Cardiac muscle cell (in vitro differentiated cells and primary cell): ENCODE results near the gene SPAG6. TPM values are rescaled to one million over a fixed set of nuclear protein-coding genes. Genes with fewer than 3 reads are reported as not detected.
"Not testable (repeated sequence)": the region's sequence is repeated elsewhere in the genome, so short reads cannot be mapped to it uniquely, and the experiment has no call there.

ENCODE experiments used
- DNase-seq, 2 donors: peaks; one replicate each; pipeline versions ENCODE4 v3.0.0 to v3.0.0-alpha.2; 2010 to 2017; ENCODE audit warnings: low read depth in 1 of 2, low spot score in 1 of 2
- H3K27ac ChIP-seq: fragments of 200-600 bp; sonication (generic); 2 replicates; pipeline ENCODE4 v1.5.1; 2016
- H3K27me3 ChIP-seq: fragments of 200-600 bp; sonication (generic); 2 replicates; pipeline ENCODE4 v1.6.0; 2016; ENCODE audit warnings: control low read depth
- H3K36me3 ChIP-seq: fragments of 200-600 bp; sonication (generic); 2 replicates; pipeline ENCODE4 v1.5.1; 2016; ENCODE audit warnings: control low read depth
- H3K4me1 ChIP-seq: fragments of 200-600 bp; sonication (generic); 2 replicates; pipeline ENCODE4 v1.8.1; 2017; ENCODE audit warnings: low read depth, mild to moderate bottlenecking, mixed run types
- H3K4me3 ChIP-seq: fragments of 200-600 bp; sonication (generic); 2 replicates; pipeline ENCODE4 v1.5.1; 2016; ENCODE audit warnings: mild to moderate bottlenecking
- H3K9me3 ChIP-seq: fragments of 200-600 bp; sonication (generic); 2 replicates; pipeline ENCODE4 v1.5.1; 2017; ENCODE audit warnings: low read depth, mild to moderate bottlenecking, control low read depth
- CTCF ChIP-seq: IDR thresholded peaks from 2 replicates; pipeline ENCODE4 v1.5.1; 2012; ENCODE audit warnings: low read depth, mild to moderate bottlenecking, low read length
- polyA plus RNA-seq: library from polyadenylated mRNA; unstranded; fragments of >200 nt; fragmentation: Nextera tagmentation; extraction: Ambion mirVana; gene quantifications from 2 replicates; pipeline ENCODE4 v1.2.1, GENCODE V29; 2016
- total RNA-seq: library from RNA; depleted of rRNA; stranded (reverse); fragments of >200 nt; gene quantifications from 2 replicates; pipeline ENCODE4 v1.2.3, GENCODE V29; 2016

The SPAG6 gene
- total and polyA plus RNA-seq, 2 experiments from 2014 or later = not detected

GRCh38 chr10:22309180-22310000, 35.9 kb upstream of the SPAG6 start:
- DNase-seq = no peak
- TF ChIP-seq CTCF = no peak
- Histone ChIP-seq H3K4me3 (no peak overlapping the region), H3K9me3 (no peaks in the 10 kb centered on the region), H3K4me1 (no peaks in the 10 kb centered on the region), H3K36me3 (no peaks in the 10 kb centered on the region), H3K27ac (no peak overlapping the region), H3K27me3 (peaks cover 55% of the 10 kb centered on the region)

GRCh38 chr10:22310012-22310411, 35.3 kb upstream of the SPAG6 start:
- H3K4me3 ChIP-seq, H3K9me3 ChIP-seq, DNase-seq, H3K36me3 ChIP-seq, H3K4me1 ChIP-seq, H3K27ac ChIP-seq: not testable (repeated sequence)
- peaks cover 61% of the 10 kb centered on the region for H3K27me3 ChIP-seq

- no peak for TF ChIP-seq CTCF
These were observed 34.4 kb upstream of the SPAG6 start for GRCh38 chr10:22310928-22311327.

GRCh38 chr10:22314852-22315251, 30.4 kb upstream of the SPAG6 start:
- DNase-seq = peak in 1 of 2 donors; percentile 42
- H3K4me3 ChIP-seq = no peak overlapping the region
- no peaks in the 10 kb centered on the region for H3K9me3 ChIP-seq
- peaks cover 85% of the 10 kb centered on the region for H3K27me3 ChIP-seq
- TF ChIP-seq CTCF = no peak
- peaks cover 7% of the 10 kb centered on the region for H3K4me1 ChIP-seq
- H3K36me3 ChIP-seq = no peaks in the 10 kb centered on the region
- no peak overlapping the region for H3K27ac ChIP-seq

More at GRCh38 chr10:22310928-22311327, 34.4 kb upstream of the SPAG6 start:
- H3K4me1 ChIP-seq = peaks cover 4% of the 10 kb centered on the region
- DNase-seq = no peak
- H3K27ac ChIP-seq = no peak overlapping the region
- H3K27me3 ChIP-seq = peaks cover 70% of the 10 kb centered on the region
- no peak overlapping the region for H3K4me3 ChIP-seq
- H3K36me3 ChIP-seq = no peaks in the 10 kb centered on the region
- H3K9me3 ChIP-seq = no peaks in the 10 kb centered on the region

GRCh38 chr10:22315455-22316285, 29.6 kb upstream of the SPAG6 start:
- no peak for TF ChIP-seq CTCF
- peak overlapping the region; percentile 74 for H3K27ac ChIP-seq
- H3K9me3 ChIP-seq = no peaks in the 10 kb centered on the region
- peaks cover 81% of the 10 kb centered on the region for H3K27me3 ChIP-seq
- H3K4me1 ChIP-seq = peaks cover 7% of the 10 kb centered on the region
- H3K36me3 ChIP-seq = no peaks in the 10 kb centered on the region
- no peak for DNase-seq
- H3K4me3 ChIP-seq = peak overlapping the region; percentile 54
